Osteocyte (in vitro differentiated cells): Measurements from ENCODE around the gene PDP2. TPM values are rescaled to one million over a fixed set of nuclear protein-coding genes. Genes with fewer than 3 reads are reported as not detected.
"Not testable (repeated sequence)": the region's sequence is repeated elsewhere in the genome, so short reads cannot be mapped to it uniquely, and the experiment has no call there.

Source experiments
- DNase-seq: peaks from one replicate; pipeline ENCODE4 v3.0.0; 2021; ENCODE audit warnings: mixed read lengths; ENCODE audit not compliant: unreplicated experiment; ENCODE audit errors: extremely low spot score
- H3K27ac Mint-ChIP-seq: one replicate; pipeline ENCODE4 v1.8.0; 2021; ENCODE audit warnings: mild to moderate bottlenecking, mixed read lengths; ENCODE audit not compliant: unreplicated experiment
- H3K27me3 Mint-ChIP-seq: one replicate; pipeline ENCODE4 v1.8.0; 2021; ENCODE audit warnings: mixed read lengths; ENCODE audit not compliant: unreplicated experiment
- H3K36me3 Mint-ChIP-seq: one replicate; pipeline ENCODE4 v1.8.0; 2021; ENCODE audit warnings: mixed read lengths; ENCODE audit not compliant: unreplicated experiment
- H3K4me1 Mint-ChIP-seq: one replicate; pipeline ENCODE4 v1.8.0; 2021; ENCODE audit warnings: mixed read lengths; ENCODE audit not compliant: unreplicated experiment
- H3K4me3 Mint-ChIP-seq: one replicate; pipeline ENCODE4 v1.8.0; 2021; ENCODE audit warnings: mild to moderate bottlenecking, moderate library complexity, mixed read lengths; ENCODE audit not compliant: unreplicated experiment
- H3K9me3 Mint-ChIP-seq: one replicate; pipeline ENCODE4 v1.8.0; 2021; ENCODE audit warnings: mixed read lengths; ENCODE audit not compliant: unreplicated experiment
- CTCF ChIP-seq: fragments of 200-600 bp; sonication (generic); IDR thresholded peaks from 2 replicates; pipeline ENCODE4 v1.5.0; 2021; ENCODE audit warnings: antibody characterized with exemption, mild to moderate bottlenecking, moderate library complexity
- total RNA-seq: library from RNA; stranded (reverse); gene quantifications from 2 replicates; pipeline ENCODE4 v1.2.1, GENCODE V29; 2021

The PDP2 gene
- total RNA-seq, 1 donor from 2014 or later, result 16.5 TPM

GRCh38 chr16:66895689-66895979 is 15.3 kb downstream of the PDP2 start:
- no peaks in the 10 kb centered on the region for H3K9me3 Mint-ChIP-seq
- H3K27ac Mint-ChIP-seq, result no peak overlapping the region
- no peaks in the 10 kb centered on the region for H3K27me3 Mint-ChIP-seq
- H3K36me3 Mint-ChIP-seq, result peaks cover 4% of the 10 kb centered on the region
- no peak for TF ChIP-seq CTCF
- no peak overlapping the region for H3K4me3 Mint-ChIP-seq
- DNase-seq, result no peak
- H3K4me1 Mint-ChIP-seq, result peaks cover 12% of the 10 kb centered on the region

- Mint-ChIP-seq H3K4me3 (no peak overlapping the region), H3K27me3 (no peaks in the 10 kb centered on the region), H3K9me3 (no peaks in the 10 kb centered on the region), H3K27ac (no peak overlapping the region), H3K36me3 (peaks cover 3% of the 10 kb centered on the region), H3K4me1 (peaks cover 12% of the 10 kb centered on the region)
- TF ChIP-seq CTCF, result no peak
- DNase-seq, result no peak
These were observed 15.7 kb downstream of the PDP2 start for GRCh38 chr16:66895999-66896398.

GRCh38 chr16:66896682-66897081 is 16.4 kb downstream of the PDP2 start:
- not testable (repeated sequence) for H3K9me3 Mint-ChIP-seq, H3K27ac Mint-ChIP-seq, H3K4me3 Mint-ChIP-seq, H3K27me3 Mint-ChIP-seq, DNase-seq, H3K36me3 Mint-ChIP-seq
- H3K4me1 Mint-ChIP-seq, result peaks cover 12% of the 10 kb centered on the region

GRCh38 chr16:66898207-66898606 is 17.9 kb downstream of the PDP2 start:
- no peak for TF ChIP-seq CTCF
- DNase-seq, result no peak
- Mint-ChIP-seq H3K4me1 (peaks cover 12% of the 10 kb centered on the region), H3K27me3 (no peaks in the 10 kb centered on the region), H3K4me3 (no peak overlapping the region), H3K9me3 (no peaks in the 10 kb centered on the region), H3K36me3 (no peaks in the 10 kb centered on the region), H3K27ac (no peak overlapping the region)

- no peaks in the 10 kb centered on the region for H3K9me3 Mint-ChIP-seq
- H3K36me3 Mint-ChIP-seq, result no peaks in the 10 kb centered on the region
- H3K4me1 Mint-ChIP-seq, result peaks cover 12% of the 10 kb centered on the region
- no peaks in the 10 kb centered on the region for H3K27me3 Mint-ChIP-seq
- DNase-seq, result no peak
- no peak overlapping the region for H3K27ac Mint-ChIP-seq
- no peak overlapping the region for H3K4me3 Mint-ChIP-seq
- TF ChIP-seq CTCF, result no peak
These were observed 18.6 kb downstream of the PDP2 start for GRCh38 chr16:66898933-66899309.

- DNase-seq, result no peak
- TF ChIP-seq CTCF, result no peak
- H3K4me3 Mint-ChIP-seq, result no peak overlapping the region
- peak overlapping the region; percentile 52 for H3K27ac Mint-ChIP-seq
- no peaks in the 10 kb centered on the region for H3K27me3 Mint-ChIP-seq
- H3K4me1 Mint-ChIP-seq, result peaks cover 12% of the 10 kb centered on the region
- H3K9me3 Mint-ChIP-seq, result no peaks in the 10 kb centered on the region
- H3K36me3 Mint-ChIP-seq, result no peaks in the 10 kb centered on the region
These were observed 19.1 kb downstream of the PDP2 start for GRCh38 chr16:66899310-66899944.
